GM23338 (cell line): ENCODE data around the gene EP400. TPM values are rescaled to one million over a fixed set of nuclear protein-coding genes. Genes with fewer than 3 reads are reported as not detected.

Experiments
- ATAC-seq: fragments of 200-7000 bp; cut with Tn5 transposase; 3 replicates; pipeline ENCODE4 v1.9.1; 2020
- DNase-seq: peaks from one replicate; pipeline ENCODE4 v3.0.0-alpha.2; 2015; ENCODE audit warnings: low spot score
- H2AFZ ChIP-seq: fragments of 200-600 bp; sonication (generic); 2 replicates; pipeline ENCODE4 v1.8.0; 2016; ENCODE audit warnings: antibody characterized with exemption, mild to moderate bottlenecking, moderate library complexity
- H3F3A ChIP-seq: fragments of 200-600 bp; sonication (generic); replicated peaks from 2 replicates; pipeline ENCODE4 v1.8.0; 2017; ENCODE audit warnings: antibody characterized with exemption, mixed run types, low read depth
- H3K27ac ChIP-seq: fragments of 200-600 bp; sonication (generic); 2 replicates; pipeline ENCODE4 v1.6.1; 2016; ENCODE audit warnings: low read depth
- H3K27me3 ChIP-seq: fragments of 200-600 bp; sonication (generic); 2 replicates; pipeline ENCODE4 v1.8.0; 2016; ENCODE audit warnings: mild to moderate bottlenecking, mixed run types, moderate library complexity; ENCODE audit not compliant: insufficient read depth
- H3K36me3 ChIP-seq: fragments of 200-600 bp; sonication (generic); 2 replicates; pipeline ENCODE4 v1.8.0; 2016; ENCODE audit warnings: mild to moderate bottlenecking; ENCODE audit not compliant: insufficient read depth
- H3K4me1 ChIP-seq: fragments of 200-600 bp; sonication (generic); 2 replicates; pipeline ENCODE4 v1.8.0; 2016; ENCODE audit warnings: mild to moderate bottlenecking, moderate library complexity; ENCODE audit not compliant: insufficient read depth
- H3K4me2 ChIP-seq: fragments of 200-600 bp; sonication (generic); 2 replicates; pipeline ENCODE4 v1.7.1; 2017; ENCODE audit warnings: mixed run types
- H3K4me3 ChIP-seq: fragments of 200-600 bp; sonication (generic); 2 replicates; pipeline ENCODE4 v1.6.1; 2016; ENCODE audit warnings: mixed run types
- H3K79me2 ChIP-seq: fragments of 200-600 bp; sonication (generic); replicated peaks from 2 replicates; pipeline ENCODE4 v1.8.0; 2017; ENCODE audit warnings: mild to moderate bottlenecking; ENCODE audit not compliant: insufficient read depth
- H3K9me2 ChIP-seq: fragments of 200-600 bp; sonication (generic); 2 replicates; pipeline ENCODE4 v1.8.0; 2017; ENCODE audit not compliant: insufficient read depth
- H4K20me1 ChIP-seq: fragments of 200-600 bp; sonication (generic); replicated peaks from 2 replicates; pipeline ENCODE4 v1.8.0; 2017; ENCODE audit warnings: mild to moderate bottlenecking; ENCODE audit not compliant: insufficient read depth
- H3K27ac Mint-ChIP-seq: 2 replicates; pipeline ENCODE4 v1.8.0; 2020; ENCODE audit warnings: inconsistent platforms, mild to moderate bottlenecking, moderate library complexity, mixed read lengths
- H3K27me3 Mint-ChIP-seq: 3 replicates; pipeline ENCODE4 v1.8.0; 2022; ENCODE audit warnings: low read depth, mild to moderate bottlenecking, moderate library complexity, mixed read lengths, inconsistent platforms; ENCODE audit not compliant: insufficient read depth, poor library complexity
- H3K36me3 Mint-ChIP-seq: 3 replicates; pipeline ENCODE4 v1.8.0; 2021; ENCODE audit warnings: low read depth, mild to moderate bottlenecking, inconsistent platforms, moderate library complexity, mixed read lengths
- H3K4me1 Mint-ChIP-seq: 3 replicates; pipeline ENCODE4 v1.8.0; 2020; ENCODE audit warnings: mild to moderate bottlenecking, inconsistent platforms, mixed read lengths
- H3K4me3 Mint-ChIP-seq: 3 replicates; pipeline ENCODE4 v1.8.0; 2021; ENCODE audit warnings: moderate library complexity, mild to moderate bottlenecking, inconsistent platforms, mixed read lengths
- H3K9me3 Mint-ChIP-seq: 3 replicates; pipeline ENCODE4 v1.8.0; 2020; ENCODE audit warnings: moderate library complexity, mild to moderate bottlenecking, inconsistent platforms, mixed read lengths
- CREB1 ChIP-seq: fragments of 250-450 bp; sonication (Bioruptor Pico); IDR thresholded peaks from 2 replicates; pipeline ENCODE4 v1.5.0; 2020; ENCODE audit warnings: low read depth, mild to moderate bottlenecking, moderate library complexity
- EZH2 ChIP-seq: fragments of 200-600 bp; sonication (generic); IDR thresholded peaks from one replicate; pipeline ENCODE4 v1.8.0; 2017; ENCODE audit warnings: antibody characterized with exemption, mild to moderate bottlenecking, low read depth; ENCODE audit not compliant: unreplicated experiment
- EZH2phosphoT487 ChIP-seq: fragments of 200-600 bp; sonication (generic); IDR thresholded peaks from one replicate; pipeline ENCODE4 v1.8.1; 2018; ENCODE audit warnings: antibody characterized with exemption; ENCODE audit not compliant: unreplicated experiment
- JUNB ChIP-seq: IDR thresholded peaks from one replicate; pipeline ENCODE4 v1.6.1; 2016; ENCODE audit warnings: antibody characterized with exemption; ENCODE audit not compliant: unreplicated experiment
- NANOG ChIP-seq: IDR thresholded peaks from 2 replicates; pipeline ENCODE4 v1.6.1; 2016; ENCODE audit warnings: antibody characterized with exemption, borderline replicate concordance
- POLR2AphosphoS5 ChIP-seq: IDR thresholded peaks from 2 replicates; pipeline ENCODE4 v1.6.1; 2016; ENCODE audit warnings: antibody characterized with exemption, low read depth
- REST ChIP-seq: IDR thresholded peaks from one replicate; pipeline ENCODE4 v1.6.1; 2018; ENCODE audit warnings: antibody characterized with exemption; ENCODE audit not compliant: unreplicated experiment
- STAT1 ChIP-seq: IDR thresholded peaks from one replicate; pipeline ENCODE4 v1.6.1; 2016; ENCODE audit warnings: antibody characterized with exemption; ENCODE audit not compliant: unreplicated experiment
- ZNF114 ChIP-seq: fragments of 250-450 bp; sonication (Bioruptor Pico); IDR thresholded peaks from 2 replicates; pipeline ENCODE4 v1.5.0; 2020; ENCODE audit warnings: mild to moderate bottlenecking, moderate library complexity
- ZNF331 ChIP-seq: fragments of 250-450 bp; sonication (Bioruptor Pico); IDR thresholded peaks from 2 replicates; pipeline ENCODE4 v1.5.0; 2020; ENCODE audit warnings: low read depth, mild to moderate bottlenecking, moderate library complexity
- polyA plus RNA-seq: library from polyadenylated mRNA; unstranded; fragments of >200 nt; fragmentation: Nextera tagmentation; extraction: Ambion mirVana; gene quantifications from 2 replicates; pipeline ENCODE4 v1.2.1, GENCODE V29; 2016
- total RNA-seq: library from RNA; depleted of rRNA; stranded (reverse); fragments of >200 nt; shearing (Covaris generic); gene quantifications from 2 replicates; pipeline ENCODE4 v1.2.3, GENCODE V29; 2014
- TF ChIP-seq, protein P1 (sequence below), 2 experiments: fragments of 200-600 bp in 1 of 2; sonication (generic) in 1 of 2; conservative IDR thresholded peaks; 2 replicates each; pipeline versions ENCODE4 v1.5.1 to v1.6.1; 2016 to 2017; ENCODE audit warnings: antibody characterized with exemption in 2 of 2, low read depth in 2 of 2, mild to moderate bottlenecking in 2 of 2, moderate library complexity in 1 of 2
- TF ChIP-seq, protein P2 (sequence below): fragments of 250-450 bp; sonication (Bioruptor Pico); IDR thresholded peaks from 2 replicates; pipeline ENCODE4 v1.5.0; 2020; ENCODE audit warnings: mild to moderate bottlenecking, moderate library complexity
- TF ChIP-seq, protein P3 (sequence below): IDR thresholded peaks from 2 replicates; pipeline ENCODE4 v1.6.1; 2016; ENCODE audit warnings: antibody characterized with exemption

The EP400 gene
- total and polyA plus RNA-seq, 2 experiments from 2014 or later = 26.3 to 57.2 TPM

DNA sequence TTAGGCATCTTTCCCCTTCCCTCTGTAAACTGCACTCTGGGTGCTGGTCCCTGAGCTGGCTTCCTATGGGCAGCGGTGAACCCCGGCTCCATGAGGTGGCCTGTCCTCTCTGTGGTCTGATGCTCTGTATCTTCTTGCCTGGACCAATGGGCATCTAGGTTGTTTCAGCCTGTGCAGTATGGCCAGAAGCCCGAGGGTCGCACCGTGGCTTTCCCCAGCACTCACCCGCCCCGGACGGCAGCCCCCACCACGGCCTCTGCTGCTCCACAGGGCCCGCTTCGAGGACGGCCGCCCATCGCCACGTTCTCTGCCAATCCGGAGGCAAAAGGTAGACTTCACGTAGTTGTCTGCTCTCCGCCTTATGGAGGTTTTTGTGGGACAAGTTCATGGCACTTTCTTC lies 70.1 kb downstream of the EP400 start:
- Histone ChIP-seq H3K36me3 (peaks cover 34% of the 10 kb centered on the region), H3K4me2 (no peak overlapping the region), H3K9me2 (no peaks in the 10 kb centered on the region), H2AFZ (no peak overlapping the region), H3K27ac (no peak overlapping the region), H3K27me3 (no peaks in the 10 kb centered on the region), H4K20me1 (no peaks in the 10 kb centered on the region; the same call in 1 of the 2 replicates), H3K4me3 (no peak overlapping the region), H3F3A (no peaks in the 10 kb centered on the region), H3K79me2 (no peaks in the 10 kb centered on the region), H3K4me1 (no peaks in the 10 kb centered on the region)
- TF ChIP-seq EZH2 (no peak), EZH2phosphoT487 (no peak), NANOG (no peak), ZNF331 (CRISPR knock-in tag) (no peak), POLR2AphosphoS5 (no peak), REST (no peak), CREB1 (CRISPR knock-in tag) (no peak), ZNF114 (CRISPR knock-in tag) (no peak), JUNB (no peak), STAT1 (no peak)
- TF ChIP-seq, protein P1, sequence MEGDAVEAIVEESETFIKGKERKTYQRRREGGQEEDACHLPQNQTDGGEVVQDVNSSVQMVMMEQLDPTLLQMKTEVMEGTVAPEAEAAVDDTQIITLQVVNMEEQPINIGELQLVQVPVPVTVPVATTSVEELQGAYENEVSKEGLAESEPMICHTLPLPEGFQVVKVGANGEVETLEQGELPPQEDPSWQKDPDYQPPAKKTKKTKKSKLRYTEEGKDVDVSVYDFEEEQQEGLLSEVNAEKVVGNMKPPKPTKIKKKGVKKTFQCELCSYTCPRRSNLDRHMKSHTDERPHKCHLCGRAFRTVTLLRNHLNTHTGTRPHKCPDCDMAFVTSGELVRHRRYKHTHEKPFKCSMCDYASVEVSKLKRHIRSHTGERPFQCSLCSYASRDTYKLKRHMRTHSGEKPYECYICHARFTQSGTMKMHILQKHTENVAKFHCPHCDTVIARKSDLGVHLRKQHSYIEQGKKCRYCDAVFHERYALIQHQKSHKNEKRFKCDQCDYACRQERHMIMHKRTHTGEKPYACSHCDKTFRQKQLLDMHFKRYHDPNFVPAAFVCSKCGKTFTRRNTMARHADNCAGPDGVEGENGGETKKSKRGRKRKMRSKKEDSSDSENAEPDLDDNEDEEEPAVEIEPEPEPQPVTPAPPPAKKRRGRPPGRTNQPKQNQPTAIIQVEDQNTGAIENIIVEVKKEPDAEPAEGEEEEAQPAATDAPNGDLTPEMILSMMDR (conservative IDR thresholded peaks at IDR 0.05; ENCODE audit: low read depth in 2 of 2) = no peak
- TF ChIP-seq, protein P2, sequence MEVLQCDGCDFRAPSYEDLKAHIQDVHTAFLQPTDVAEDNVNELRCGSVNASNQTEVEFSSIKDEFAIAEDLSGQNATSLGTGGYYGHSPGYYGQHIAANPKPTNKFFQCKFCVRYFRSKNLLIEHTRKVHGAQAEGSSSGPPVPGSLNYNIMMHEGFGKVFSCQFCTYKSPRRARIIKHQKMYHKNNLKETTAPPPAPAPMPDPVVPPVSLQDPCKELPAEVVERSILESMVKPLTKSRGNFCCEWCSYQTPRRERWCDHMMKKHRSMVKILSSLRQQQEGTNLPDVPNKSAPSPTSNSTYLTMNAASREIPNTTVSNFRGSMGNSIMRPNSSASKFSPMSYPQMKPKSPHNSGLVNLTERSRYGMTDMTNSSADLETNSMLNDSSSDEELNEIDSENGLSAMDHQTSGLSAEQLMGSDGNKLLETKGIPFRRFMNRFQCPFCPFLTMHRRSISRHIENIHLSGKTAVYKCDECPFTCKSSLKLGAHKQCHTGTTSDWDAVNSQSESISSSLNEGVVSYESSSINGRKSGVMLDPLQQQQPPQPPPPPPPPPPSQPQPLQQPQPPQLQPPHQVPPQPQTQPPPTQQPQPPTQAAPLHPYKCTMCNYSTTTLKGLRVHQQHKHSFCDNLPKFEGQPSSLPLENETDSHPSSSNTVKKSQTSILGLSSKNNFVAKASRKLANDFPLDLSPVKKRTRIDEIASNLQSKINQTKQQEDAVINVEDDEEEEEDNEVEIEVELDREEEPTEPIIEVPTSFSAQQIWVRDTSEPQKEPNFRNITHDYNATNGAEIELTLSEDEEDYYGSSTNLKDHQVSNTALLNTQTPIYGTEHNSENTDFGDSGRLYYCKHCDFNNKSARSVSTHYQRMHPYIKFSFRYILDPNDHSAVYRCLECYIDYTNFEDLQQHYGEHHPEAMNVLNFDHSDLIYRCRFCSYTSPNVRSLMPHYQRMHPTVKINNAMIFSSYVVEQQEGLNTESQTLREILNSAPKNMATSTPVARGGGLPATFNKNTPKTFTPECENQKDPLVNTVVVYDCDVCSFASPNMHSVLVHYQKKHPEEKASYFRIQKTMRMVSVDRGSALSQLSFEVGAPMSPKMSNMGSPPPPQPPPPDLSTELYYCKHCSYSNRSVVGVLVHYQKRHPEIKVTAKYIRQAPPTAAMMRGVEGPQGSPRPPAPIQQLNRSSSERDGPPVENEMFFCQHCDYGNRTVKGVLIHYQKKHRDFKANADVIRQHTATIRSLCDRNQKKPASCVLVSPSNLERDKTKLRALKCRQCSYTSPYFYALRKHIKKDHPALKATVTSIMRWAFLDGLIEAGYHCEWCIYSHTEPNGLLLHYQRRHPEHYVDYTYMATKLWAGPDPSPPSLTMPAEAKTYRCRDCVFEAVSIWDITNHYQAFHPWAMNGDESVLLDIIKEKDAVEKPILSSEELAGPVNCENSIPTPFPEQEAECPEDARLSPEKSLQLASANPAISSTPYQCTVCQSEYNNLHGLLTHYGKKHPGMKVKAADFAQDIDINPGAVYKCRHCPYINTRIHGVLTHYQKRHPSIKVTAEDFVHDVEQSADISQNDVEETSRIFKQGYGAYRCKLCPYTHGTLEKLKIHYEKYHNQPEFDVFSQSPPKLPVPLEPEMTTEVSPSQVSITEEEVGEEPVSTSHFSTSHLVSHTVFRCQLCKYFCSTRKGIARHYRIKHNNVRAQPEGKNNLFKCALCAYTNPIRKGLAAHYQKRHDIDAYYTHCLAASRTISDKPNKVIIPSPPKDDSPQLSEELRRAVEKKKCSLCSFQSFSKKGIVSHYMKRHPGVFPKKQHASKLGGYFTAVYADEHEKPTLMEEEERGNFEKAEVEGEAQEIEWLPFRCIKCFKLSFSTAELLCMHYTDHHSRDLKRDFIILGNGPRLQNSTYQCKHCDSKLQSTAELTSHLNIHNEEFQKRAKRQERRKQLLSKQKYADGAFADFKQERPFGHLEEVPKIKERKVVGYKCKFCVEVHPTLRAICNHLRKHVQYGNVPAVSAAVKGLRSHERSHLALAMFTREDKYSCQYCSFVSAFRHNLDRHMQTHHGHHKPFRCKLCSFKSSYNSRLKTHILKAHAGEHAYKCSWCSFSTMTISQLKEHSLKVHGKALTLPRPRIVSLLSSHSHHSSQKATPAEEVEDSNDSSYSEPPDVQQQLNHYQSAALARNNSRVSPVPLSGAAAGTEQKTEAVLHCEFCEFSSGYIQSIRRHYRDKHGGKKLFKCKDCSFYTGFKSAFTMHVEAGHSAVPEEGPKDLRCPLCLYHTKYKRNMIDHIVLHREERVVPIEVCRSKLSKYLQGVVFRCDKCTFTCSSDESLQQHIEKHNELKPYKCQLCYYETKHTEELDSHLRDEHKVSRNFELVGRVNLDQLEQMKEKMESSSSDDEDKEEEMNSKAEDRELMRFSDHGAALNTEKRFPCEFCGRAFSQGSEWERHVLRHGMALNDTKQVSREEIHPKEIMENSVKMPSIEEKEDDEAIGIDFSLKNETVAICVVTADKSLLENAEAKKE (CRISPR knock-in tag) = no peak
- TF ChIP-seq, protein P3, sequence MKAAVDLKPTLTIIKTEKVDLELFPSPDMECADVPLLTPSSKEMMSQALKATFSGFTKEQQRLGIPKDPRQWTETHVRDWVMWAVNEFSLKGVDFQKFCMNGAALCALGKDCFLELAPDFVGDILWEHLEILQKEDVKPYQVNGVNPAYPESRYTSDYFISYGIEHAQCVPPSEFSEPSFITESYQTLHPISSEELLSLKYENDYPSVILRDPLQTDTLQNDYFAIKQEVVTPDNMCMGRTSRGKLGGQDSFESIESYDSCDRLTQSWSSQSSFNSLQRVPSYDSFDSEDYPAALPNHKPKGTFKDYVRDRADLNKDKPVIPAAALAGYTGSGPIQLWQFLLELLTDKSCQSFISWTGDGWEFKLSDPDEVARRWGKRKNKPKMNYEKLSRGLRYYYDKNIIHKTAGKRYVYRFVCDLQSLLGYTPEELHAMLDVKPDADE = no peak
- Mint-ChIP-seq H3K4me1 (peaks cover under 1% of the 10 kb centered on the region; the same call in 2 of the 3 replicates), H3K9me3 (no peaks in the 10 kb centered on the region), H3K4me3 (no peak overlapping the region), H3K27me3 (peaks cover 12% of the 10 kb centered on the region), H3K27ac (no peak overlapping the region), H3K36me3 (peaks cover 80% of the 10 kb centered on the region)
- no peak for DNase-seq
- no peak for ATAC-seq
